COLO668 (cell line): ENCODE results near the gene FGD2.

ENCODE experiments used
- DNase-seq: peaks from one replicate; lab custom pipeline; 2025; ENCODE audit not compliant: unreplicated experiment; lab: John Stamatoyannopoulos, UW

FGD2 gene

DNA sequence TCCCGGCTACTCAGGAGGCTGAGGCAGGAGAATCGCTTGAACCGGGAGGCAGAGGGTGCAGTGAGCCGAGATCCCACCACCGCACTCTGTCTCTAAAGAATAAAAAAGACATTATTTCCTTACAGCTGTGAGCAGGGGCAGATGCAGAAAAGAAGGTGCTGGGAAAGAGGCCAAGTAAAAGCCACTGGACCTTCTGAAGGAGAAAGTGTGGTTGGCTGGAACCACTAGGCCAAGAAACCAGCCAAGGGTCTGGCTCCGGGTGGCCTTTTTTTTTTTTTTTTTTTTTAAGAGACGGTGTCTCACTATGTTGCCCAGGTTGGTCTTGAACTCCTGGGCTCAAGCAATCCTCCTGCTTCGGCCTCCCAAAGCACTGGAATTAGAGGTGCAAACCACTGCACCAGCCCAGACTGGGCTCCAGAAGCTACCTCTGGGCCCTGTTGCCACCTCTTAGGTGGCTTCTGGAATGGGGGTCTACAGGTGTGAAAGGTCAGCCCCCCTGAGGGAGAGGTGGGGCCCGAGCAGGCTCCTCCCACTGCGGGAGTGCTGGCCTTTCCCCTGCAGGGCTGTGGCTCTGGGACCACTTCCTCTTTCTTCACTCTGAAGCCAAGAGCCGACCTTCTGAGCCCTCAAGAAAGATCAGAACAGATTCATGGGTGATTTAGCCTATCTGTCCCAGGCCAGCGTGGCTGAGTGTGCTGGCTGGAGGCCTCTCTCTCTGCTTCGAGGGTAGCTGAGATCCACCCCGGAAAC is at the start of gene FGD2:
Gene FGD2 (plus strand): TSS at position 595 of the 750 bp plus-strand sequence. CDS start 163 bp downstream, outside the sequence.
- no peak for DNase-seq

GRCh38 chr6:36955671-36956445 is 49.6 kb upstream of the FGD2 start:
- DNase-seq: no peak

DNA sequence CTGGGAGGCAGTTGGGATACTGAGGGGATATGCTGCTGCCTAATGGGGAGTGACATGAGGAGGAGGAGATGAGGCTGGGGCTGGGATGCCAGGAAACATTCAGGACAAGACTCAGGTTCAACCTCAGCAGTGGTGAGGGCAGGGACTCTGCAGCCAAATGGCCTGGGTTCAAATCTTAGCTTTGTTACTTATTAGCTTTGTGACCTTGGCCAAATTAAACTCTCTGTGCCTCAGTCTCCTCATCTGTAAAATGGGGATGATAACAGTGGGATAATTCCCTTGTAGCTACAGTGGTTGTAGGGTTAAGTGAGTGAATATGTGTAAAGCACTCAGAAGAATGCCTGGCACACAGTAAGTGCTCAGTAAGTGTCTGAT is 49.0 kb upstream of the FGD2 start:
- DNase-seq: no peak

DNA sequence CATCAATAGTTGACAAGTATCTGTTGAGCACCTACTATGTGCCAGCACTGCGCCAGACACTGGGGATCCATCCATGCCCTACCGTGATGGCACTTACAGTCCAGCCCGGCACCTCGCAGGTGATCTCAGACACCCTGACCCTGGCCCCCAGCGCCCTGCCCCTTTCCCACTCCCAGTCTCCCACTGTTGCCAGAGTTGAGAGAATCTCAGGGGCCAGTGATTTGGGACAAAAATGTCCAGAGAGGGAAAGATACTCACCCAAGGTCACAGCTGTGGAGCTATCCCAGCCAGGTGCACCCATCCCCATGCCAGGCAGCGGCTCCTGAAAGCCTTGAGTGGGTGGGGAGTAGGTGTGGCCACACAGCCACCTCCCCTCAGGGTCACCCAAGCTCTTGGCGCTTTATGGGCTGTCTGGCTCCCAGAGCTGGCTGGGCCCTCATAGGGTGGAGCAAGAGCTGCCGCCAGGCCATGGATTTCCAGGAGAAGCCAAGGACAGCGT is 47.6 kb upstream of the FGD2 start:
- no peak for DNase-seq

DNA sequence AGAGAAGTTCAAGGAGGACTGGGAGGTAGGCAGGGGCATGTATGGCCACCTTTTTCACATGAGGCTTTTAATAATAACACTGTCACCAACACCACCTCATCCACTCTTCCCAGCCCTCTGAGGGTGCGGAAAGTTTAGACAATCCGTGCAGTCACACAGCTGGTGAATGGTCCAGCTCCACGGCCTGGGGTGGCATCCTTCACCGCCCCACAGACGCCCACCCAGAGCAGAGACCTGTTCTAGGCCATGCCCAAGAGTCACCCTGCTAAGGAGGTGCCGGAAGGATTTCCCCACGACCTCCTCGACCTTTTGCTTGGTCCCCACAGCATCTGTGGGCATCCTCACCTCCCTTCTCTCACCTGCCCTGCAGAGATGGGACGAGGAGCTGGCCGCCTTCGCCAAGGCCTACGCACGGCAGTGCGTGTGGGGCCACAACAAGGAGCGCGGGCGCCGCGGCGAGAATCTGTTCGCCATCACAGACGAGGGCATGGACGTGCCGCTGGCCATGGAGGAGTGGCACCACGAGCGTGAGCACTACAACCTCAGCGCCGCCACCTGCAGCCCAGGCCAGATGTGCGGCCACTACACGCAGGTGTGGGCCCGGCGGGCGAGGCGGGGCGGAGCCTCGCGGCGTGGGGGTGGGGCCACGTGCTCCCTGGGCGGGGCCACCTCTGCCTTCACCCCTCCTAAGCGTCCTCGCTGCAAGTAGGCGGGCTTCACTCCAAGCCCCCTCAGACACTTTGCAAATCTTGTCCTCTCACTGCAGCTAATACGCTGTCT is 46.5 kb upstream of the FGD2 start:
- no peak for DNase-seq

GRCh38 chr6:36959555-36960250 is 45.8 kb upstream of the FGD2 start:
- no peak for DNase-seq

DNA sequence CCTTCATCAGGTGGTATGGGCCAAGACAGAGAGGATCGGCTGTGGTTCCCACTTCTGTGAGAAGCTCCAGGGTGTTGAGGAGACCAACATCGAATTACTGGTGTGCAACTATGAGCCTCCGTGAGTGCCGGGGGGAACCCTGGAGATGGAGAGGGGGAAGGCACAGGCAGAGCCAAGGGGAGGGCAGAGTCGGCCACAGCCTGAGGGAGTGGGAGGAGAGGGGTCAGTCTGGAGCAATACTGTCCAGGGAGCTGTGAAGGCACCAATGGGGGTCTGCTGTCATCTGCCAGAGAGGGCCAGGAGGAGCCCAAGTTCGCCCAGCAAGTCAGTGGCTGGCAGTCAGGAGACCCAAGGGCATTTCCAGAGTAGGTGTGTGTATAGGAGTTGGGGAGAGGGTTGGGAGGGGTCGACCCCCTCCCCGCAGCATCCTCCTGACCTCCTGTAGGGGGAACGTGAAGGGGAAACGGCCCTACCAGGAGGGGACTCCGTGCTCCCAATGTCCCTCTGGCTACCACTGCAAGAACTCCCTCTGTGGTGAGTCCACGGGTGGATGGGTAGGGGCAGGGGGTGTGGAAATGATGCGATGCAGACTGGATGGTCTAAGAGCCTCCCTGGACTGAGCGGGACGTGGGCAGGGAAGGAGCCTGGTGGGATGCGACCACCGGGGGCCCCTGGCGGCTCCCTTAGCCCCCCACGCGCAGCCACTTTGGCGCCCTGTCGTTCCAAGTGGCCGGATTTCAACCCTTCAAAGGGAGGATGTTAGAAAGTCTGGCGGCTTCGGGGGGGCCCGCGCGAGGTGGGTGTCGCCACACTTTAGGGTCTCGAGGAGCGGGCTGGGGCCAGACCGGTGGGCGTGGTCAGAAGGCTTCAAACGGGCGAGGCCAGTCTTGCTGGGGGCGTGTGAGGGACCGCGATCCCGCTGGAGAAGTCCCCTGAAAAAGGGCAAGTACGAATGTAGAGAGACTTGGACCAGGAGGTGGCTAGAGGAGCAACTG is 43.7 kb upstream of the FGD2 start:
- DNase-seq: no peak

- peak; percentile 25 for DNase-seq
Measured at GRCh38 chr6:36962874-36963273, 42.6 kb upstream of the FGD2 start.

DNA sequence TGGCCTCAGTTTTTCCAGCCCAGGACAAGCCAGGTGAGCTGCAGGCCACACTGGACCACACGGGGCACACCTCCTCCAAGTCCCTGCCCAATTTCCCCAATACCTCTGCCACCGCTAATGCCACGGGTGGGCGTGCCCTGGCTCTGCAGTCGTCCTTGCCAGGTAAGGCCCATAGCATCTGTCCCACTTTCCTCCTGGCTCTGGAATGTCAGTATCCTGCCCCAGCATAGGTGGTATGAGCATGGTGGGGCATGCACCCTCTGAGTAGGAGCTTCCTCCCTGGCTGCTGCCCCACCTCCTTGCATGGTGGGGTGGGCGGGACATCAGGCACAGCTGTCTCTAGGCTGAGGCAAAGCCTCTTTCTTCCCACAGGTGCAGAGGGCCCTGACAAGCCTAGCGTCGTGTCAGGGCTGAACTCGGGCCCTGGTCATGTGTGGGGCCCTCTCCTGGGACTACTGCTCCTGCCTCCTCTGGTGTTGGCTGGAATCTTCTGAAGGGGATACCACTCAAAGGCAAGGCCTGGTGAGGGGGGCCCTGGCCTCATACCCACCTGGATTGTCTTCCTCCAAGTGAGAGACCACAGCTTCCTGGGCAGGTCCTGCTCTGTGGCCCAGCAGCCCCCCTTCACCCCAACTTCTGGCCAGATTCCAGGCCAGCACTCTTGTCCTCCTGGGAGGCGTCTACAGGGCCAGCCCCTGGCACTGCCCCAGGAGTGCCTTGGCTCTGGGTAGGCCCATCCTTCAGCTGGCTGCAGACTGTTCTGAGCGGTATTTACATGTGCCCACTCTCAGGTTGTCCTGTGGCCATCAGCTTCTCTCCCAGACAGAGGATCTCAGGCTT is 41.8 kb upstream of the FGD2 start:
- no peak for DNase-seq

- no peak for DNase-seq
Measured at GRCh38 chr6:36964349-36964748, 41.1 kb upstream of the FGD2 start.

GRCh38 chr6:36964908-36965307 is 40.5 kb upstream of the FGD2 start:
- no peak for DNase-seq

DNA sequence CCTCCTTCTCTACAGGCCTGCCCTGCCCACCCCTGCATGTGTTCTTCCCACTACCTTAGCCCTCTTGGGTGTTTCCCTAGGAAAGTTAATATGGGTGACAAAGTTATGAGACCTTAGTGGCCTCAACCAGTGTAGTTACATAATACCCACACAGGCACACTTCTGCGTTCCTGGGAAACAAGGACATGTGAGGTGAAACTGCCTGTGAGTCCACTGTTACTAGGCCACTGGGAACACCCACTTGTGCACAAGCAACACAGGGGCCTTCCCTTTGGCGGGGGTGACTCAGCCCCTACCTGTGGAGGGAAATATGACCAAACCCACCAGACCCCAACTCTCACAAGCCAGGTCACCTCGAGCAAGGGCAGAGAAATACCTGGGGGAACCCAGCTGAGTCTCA is 38.2 kb upstream of the FGD2 start:
- DNase-seq: no peak

DNA sequence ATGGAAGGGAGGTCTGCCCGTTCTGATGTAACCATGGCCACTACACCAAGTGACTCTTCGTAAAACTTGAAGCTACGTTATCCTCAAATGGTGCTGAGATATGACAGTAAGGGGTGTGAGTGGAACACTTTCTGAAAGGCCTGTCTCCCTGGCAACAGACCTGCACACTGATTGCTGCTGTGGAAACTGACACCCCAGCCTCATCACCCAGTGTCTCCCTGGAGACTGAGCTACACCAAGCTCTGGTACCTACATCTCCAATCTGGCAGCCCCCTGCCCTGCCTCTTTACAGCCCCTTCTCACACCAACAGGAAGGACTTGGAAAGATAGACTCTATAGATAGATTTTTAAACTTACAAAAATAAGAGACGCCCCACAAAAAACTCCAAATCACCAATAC is 37.7 kb upstream of the FGD2 start:
- no peak for DNase-seq

DNA sequence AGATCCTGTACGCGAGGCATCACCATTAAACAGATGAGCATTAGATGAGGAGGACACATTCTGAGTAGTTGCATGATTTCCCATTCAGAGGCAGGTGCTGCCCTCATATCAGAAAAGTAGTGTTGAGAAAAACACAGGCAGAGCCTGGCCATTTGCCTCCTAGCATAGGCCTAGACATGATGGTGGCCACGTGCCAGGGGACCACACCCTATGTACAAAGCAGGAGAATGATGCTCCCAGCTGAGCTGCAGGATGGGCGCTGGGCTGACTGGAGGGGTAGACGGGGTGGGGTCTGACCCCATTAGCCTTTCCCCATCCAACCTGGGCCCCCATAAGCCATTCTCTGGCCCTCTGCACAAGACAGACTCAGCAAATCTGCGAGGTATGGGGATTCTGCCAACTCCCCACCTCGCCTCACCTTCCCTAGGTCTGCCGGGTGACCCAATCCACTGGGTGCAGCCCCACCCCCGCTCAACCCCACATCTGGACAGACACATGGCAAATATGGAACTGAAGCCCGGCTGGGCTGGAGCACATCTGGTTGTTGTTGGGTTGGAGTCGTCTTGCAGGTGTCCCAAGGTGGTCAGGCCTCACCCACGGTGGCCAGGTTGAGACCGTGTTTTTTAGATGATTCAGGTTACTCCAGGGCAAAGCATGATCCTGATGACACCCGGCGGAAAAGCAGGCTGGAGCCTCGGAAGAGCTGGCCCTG is 37.0 kb upstream of the FGD2 start:
- no peak for DNase-seq

DNA sequence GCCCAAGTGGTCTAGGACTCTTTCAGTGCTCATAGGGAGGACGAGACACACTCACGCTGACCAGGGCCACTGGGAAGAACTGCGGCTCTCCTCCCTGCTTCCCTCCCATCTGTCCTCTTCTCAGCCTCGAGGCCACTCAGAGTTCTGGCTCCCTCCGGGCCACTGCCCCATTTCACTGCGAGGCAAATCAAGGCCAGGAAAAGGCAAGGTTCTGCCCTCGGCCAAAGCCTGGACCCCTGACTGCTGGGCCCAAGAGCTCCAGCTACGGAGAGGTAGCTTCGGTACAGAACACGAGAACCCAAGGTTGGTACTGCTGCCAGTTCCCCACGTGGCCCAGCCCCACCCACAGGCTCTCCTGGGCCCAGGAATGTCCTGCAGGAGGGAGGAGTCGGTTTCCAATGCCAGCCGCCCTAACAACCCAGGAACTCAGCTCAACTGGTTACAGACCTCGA is 36.2 kb upstream of the FGD2 start:
- DNase-seq: no peak

DNA sequence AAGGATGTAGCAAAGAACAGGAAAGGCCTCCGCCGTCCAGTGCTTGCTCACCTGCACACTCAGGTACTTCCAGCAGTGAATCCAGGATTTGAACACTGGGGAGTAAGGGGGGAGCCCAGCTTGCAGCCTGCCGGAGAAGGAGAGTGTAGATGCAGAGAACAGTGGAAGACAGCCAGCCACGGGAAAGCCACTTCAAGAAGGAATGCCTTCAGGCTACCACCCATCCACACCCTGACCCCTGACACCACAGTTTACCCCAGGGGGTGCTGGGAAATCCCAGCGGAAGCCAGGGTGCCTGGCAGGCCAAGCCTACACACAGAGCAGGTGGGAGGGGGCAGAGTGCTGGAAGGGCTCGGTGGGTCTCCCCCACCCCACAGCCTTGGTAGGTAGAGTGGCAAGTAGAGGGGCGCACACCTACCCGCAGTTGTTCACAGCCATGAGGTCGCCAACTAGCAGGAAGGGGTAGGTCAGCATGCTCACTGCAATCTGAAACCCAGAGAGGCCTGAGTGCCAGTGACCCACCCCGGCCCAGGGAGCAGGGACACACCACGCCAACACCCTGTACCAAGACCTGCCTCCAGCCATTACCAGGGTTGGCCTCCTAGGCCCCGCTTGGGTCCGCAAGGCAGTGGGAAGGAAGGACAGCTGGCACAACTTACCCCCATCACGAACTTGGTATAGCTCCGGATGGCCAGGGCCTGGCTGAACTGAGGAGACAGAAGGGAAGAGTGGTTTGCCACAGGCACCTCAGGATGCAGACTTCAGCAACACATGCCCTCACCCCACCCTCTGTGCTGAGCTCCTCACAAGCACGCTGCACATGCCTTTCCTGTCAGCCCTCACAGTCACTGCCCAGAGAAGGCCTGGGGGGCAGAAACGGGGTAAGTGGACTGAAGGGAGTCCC is 35.2 kb upstream of the FGD2 start:
- no peak for DNase-seq
